Thoracic aorta (tissue), 2 donors: ENCODE data around the gene NAB1. TPM values are rescaled to one million over a fixed set of nuclear protein-coding genes. Genes with fewer than 3 reads are reported as not detected.

ENCODE experiments used
- ATAC-seq: fragments of 150-250 bp; one replicate; pipeline ENCODE4 v1.8.0; 2017; ENCODE audit warnings: low read depth; ENCODE audit not compliant: insufficient number of reproducible peaks, low FRiP score
- DNase-seq: peaks from one replicate; pipeline ENCODE4 v3.0.0-alpha.2; 2020; ENCODE audit warnings: low spot score
- H3K27ac ChIP-seq, 2 donors: fragments of 200-600 bp; sonication (generic); 1 replicate in 1 of 2; 2 replicates in 1 of 2; pipeline ENCODE4 v1.5.1; 2016; ENCODE audit warnings: mild to moderate bottlenecking in 2 of 2, moderate library complexity in 2 of 2
- H3K27me3 ChIP-seq: fragments of 200-600 bp; sonication (generic); replicated peaks from 2 replicates; pipeline ENCODE4 v1.6.0; 2016; ENCODE audit warnings: mild to moderate bottlenecking; ENCODE audit not compliant: insufficient read depth
- H3K36me3 ChIP-seq: fragments of 200-600 bp; sonication (generic); one replicate; pipeline ENCODE4 v1.5.1; 2016
- H3K4me1 ChIP-seq, 2 donors: fragments of 200-600 bp; sonication (generic); 1 replicate in 1 of 2; 2 replicates in 1 of 2; pipeline versions ENCODE4 v1.5.1 to v1.6.0; 2016; ENCODE audit warnings: low read depth in 2 of 2, mild to moderate bottlenecking in 1 of 2; ENCODE audit not compliant: control insufficient read depth in 1 of 2
- H3K4me3 ChIP-seq: fragments of 200-600 bp; sonication (generic); 2 replicates; pipeline ENCODE4 v1.5.1; 2016; ENCODE audit warnings: mild to moderate bottlenecking
- H3K9me3 ChIP-seq: fragments of 200-600 bp; sonication (generic); 2 replicates; pipeline ENCODE4 v1.5.1; 2016
- CTCF ChIP-seq: fragments of 200-600 bp; sonication (generic); IDR thresholded peaks from one replicate; pipeline ENCODE4 v1.5.1; 2019; ENCODE audit warnings: antibody characterized with exemption
- total RNA-seq, 2 donors: library from RNA; depleted of rRNA; stranded (reverse); fragments of >200 nt; gene quantifications; one replicate each; pipeline versions ENCODE4 v1.1.0 to v1.2.3, GENCODE V29; 2016

The NAB1 gene
- total RNA-seq, 2 donors from 2014 or later = 51.0 to 77.7 TPM

DNA sequence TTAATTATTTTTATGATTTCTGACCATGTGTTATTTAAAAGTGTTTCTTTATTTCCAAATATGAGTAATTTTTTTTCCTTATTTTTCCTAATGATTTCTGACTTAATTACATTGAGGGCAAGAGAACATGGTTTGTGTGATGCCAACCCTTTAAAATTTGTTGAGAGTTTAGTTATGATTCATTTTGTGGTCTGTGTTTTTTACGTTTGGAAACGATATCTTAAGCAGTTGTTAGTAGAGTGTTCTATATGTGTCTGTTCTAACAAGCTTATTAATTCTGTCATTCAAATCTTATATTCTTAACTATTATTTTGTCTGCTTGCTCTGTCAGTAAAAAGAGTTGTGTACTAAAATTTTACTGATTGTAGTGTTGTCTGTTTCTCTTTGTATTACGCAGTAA, 15.0 kb downstream of the NAB1 start:
- Histone ChIP-seq H3K9me3 (no peaks in the 10 kb centered on the region), H3K27ac (no peak overlapping the region), H3K4me1 (peaks cover 14 to 27% of the 10 kb centered on the region in 2 donors), H3K27me3 (no peaks in the 10 kb centered on the region), H3K4me3 (no peak overlapping the region), H3K36me3 (peaks cover 4% of the 10 kb centered on the region)
- TF ChIP-seq CTCF = no peak
- ATAC-seq = no peak
- DNase-seq = no peak

- no peaks in the 10 kb centered on the region for H3K27me3 ChIP-seq
- H3K4me3 ChIP-seq = no peak overlapping the region
- ATAC-seq = no peak
- H3K36me3 ChIP-seq = peaks cover 4% of the 10 kb centered on the region
- TF ChIP-seq CTCF = no peak
- DNase-seq = no peak
- H3K27ac ChIP-seq = no peak overlapping the region
- no peaks in the 10 kb centered on the region for H3K9me3 ChIP-seq
- H3K4me1 ChIP-seq = peaks cover 14 to 27% of the 10 kb centered on the region in 2 donors
Observed at GRCh38 chr2:190664240-190664639, 15.4 kb downstream of the NAB1 start.

- DNase-seq (no peak), ATAC-seq (no peak)
- H3K4me3 ChIP-seq = no peak overlapping the region
- no peaks in the 10 kb centered on the region for H3K36me3 ChIP-seq
- no peaks in the 10 kb centered on the region for H3K9me3 ChIP-seq
- TF ChIP-seq CTCF = no peak
- no peaks in the 10 kb centered on the region for H3K27me3 ChIP-seq
- no peak overlapping the region for H3K27ac ChIP-seq
- H3K4me1 ChIP-seq = peaks cover 7 to 10% of the 10 kb centered on the region in 2 donors
Observed at GRCh38 chr2:190666895-190667294, 18.0 kb downstream of the NAB1 start.

DNA sequence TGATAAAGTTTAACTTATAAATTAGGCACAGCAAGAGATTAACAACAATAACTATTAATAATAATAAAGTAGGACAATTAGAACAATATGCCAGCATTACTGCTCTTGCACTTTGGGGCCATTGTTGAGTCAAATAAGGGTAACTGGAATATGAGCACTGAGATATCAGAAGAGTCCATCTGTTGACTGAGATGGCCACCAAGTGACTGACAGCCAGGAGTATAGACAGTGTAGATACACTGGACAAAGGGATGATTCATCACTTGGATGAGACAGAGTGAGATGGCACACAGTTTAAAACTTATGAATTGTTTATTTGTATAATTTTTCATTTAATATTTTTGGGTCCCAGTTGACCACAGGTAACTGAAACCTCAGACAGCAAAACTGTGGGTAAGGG, 20.0 kb downstream of the NAB1 start:
- Histone ChIP-seq H3K27ac (no peak overlapping the region), H3K4me1 (no peaks in the 10 kb centered on the region), H3K4me3 (no peak overlapping the region), H3K27me3 (no peaks in the 10 kb centered on the region), H3K36me3 (no peaks in the 10 kb centered on the region), H3K9me3 (no peaks in the 10 kb centered on the region)
- no peak for TF ChIP-seq CTCF
- ATAC-seq = no peak
- no peak for DNase-seq

DNA sequence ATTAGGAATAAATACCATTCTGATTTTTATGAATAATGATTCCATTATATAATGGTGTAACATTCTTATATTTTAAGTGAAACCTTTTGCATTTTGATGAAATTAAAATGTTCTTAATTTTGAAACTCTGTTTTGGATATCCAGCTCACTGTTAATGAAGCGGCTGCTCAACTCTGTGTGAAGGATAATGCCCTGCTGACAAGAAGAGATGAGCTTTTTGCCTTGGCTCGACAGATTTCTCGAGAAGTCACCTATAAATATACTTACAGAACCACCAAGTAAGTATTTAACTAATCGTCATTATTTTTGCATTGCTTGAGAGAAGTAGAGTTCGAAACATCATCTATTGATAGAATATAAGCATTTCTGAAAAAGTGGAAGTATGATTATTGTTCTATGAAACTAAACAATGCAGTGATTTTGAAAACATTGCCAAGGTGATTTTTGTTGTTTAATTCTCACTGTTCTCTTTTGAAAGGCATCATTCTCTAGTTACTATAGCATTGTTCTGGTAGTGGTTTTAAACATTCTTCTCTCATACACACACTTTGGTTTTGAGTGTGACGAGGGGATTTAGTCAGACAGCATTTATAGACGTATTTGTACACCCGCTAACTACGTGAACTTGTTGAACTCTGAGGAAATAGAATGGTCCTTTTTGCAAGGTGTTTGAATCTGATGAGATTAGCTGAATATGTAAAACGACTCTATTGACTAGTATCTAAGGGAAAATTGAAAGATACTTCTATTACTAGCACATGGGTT, 21.5 kb downstream of the NAB1 start:
- H3K9me3 ChIP-seq = no peaks in the 10 kb centered on the region
- no peaks in the 10 kb centered on the region for H3K27me3 ChIP-seq
- TF ChIP-seq CTCF = no peak
- DNase-seq = no peak
- H3K36me3 ChIP-seq = peaks cover 6% of the 10 kb centered on the region
- no peak overlapping the region for H3K27ac ChIP-seq
- no peak for ATAC-seq
- no peak overlapping the region for H3K4me3 ChIP-seq
- H3K4me1 ChIP-seq = no peaks in the 10 kb centered on the region
